Activated CD4-positive, alpha-beta memory T cell treated with anti-CD3 and anti-CD28 coated beads, Interleukin-2, amount 10 ng/mL, durations not matched to agents 7 days and 5 days (primary cell): Measurements from ENCODE around the gene MYO1D. TPM values are rescaled to one million over a fixed set of nuclear protein-coding genes. Genes with fewer than 3 reads are reported as not detected.
"Not testable (repeated sequence)": the region's sequence is repeated elsewhere in the genome, so short reads cannot be mapped to it uniquely, and the experiment has no call there.

Experiments
- CTCF ChIA-PET: fragments of 350-600 bp; sonication (Branson Sonifier 250); formaldehyde crosslinking; loops from one replicate; lab custom pipeline; 2021; ENCODE audit warnings: antibody characterized with exemption, inconsistent platforms; lab: Charles Lee
- POLR2A ChIA-PET: fragments of 350-600 bp; sonication (Branson Sonifier 250); formaldehyde crosslinking; loops from one replicate; lab custom pipeline; 2021; ENCODE audit warnings: antibody characterized with exemption; lab: Charles Lee
- DNase-seq: peaks from one replicate; pipeline ENCODE4 v3.0.0-alpha.2; 2020
- H3K27ac Mint-ChIP-seq: one replicate; pipeline ENCODE4 v1.8.0; 2021; ENCODE audit warnings: mild to moderate bottlenecking, mixed read lengths
- H3K27me3 Mint-ChIP-seq: one replicate; pipeline ENCODE4 v1.8.0; 2021; ENCODE audit warnings: mixed read lengths
- H3K36me3 Mint-ChIP-seq: one replicate; pipeline ENCODE4 v1.8.0; 2021; ENCODE audit warnings: low read depth, mixed read lengths
- H3K4me1 Mint-ChIP-seq: one replicate; pipeline ENCODE4 v1.8.0; 2021; ENCODE audit warnings: mixed read lengths
- H3K4me3 Mint-ChIP-seq: one replicate; pipeline ENCODE4 v1.8.0; 2021; ENCODE audit warnings: mild to moderate bottlenecking, mixed read lengths
- H3K9me3 Mint-ChIP-seq: one replicate; pipeline ENCODE4 v1.8.0; 2021; ENCODE audit warnings: mixed read lengths
- total RNA-seq, 2 experiments: library from RNA; stranded (reverse); gene quantifications; one replicate each; pipeline ENCODE4 v1.2.3, GENCODE V29; 2021

The MYO1D gene
- total RNA-seq, 2 experiments from 2014 or later: 8.3 to 11.1 TPM

GRCh38 chr17:32747856-32748255 lies 129.1 kb downstream of the MYO1D start:
- H3K4me1 Mint-ChIP-seq: no peaks in the 10 kb centered on the region
- ChIA-PET CTCF (no interaction called here), POLR2A (interaction anchor here (1.0 kb wide), 1 partner anchor 34 kb away, joined by 4 read pairs; no protein-coding TSS in a partner anchor)
- DNase-seq: no peak
- H3K4me3 Mint-ChIP-seq: no peak overlapping the region
- no peaks in the 10 kb centered on the region for H3K9me3 Mint-ChIP-seq
- H3K27me3 Mint-ChIP-seq: no peaks in the 10 kb centered on the region
- no peak overlapping the region for H3K27ac Mint-ChIP-seq
- no peaks in the 10 kb centered on the region for H3K36me3 Mint-ChIP-seq

- no peak for DNase-seq
- no peaks in the 10 kb centered on the region for H3K27me3 Mint-ChIP-seq
- H3K9me3 Mint-ChIP-seq: no peaks in the 10 kb centered on the region
- no peak overlapping the region for H3K27ac Mint-ChIP-seq
- H3K4me3 Mint-ChIP-seq: no peak overlapping the region
- no peaks in the 10 kb centered on the region for H3K4me1 Mint-ChIP-seq
- H3K36me3 Mint-ChIP-seq: no peaks in the 10 kb centered on the region
- ChIA-PET POLR2A (no interaction called here), CTCF (no interaction called here)
Observed at GRCh38 chr17:32746698-32747097, 130.2 kb downstream of the MYO1D start.

- Mint-ChIP-seq H3K4me1 (no peaks in the 10 kb centered on the region), H3K9me3 (no peaks in the 10 kb centered on the region), H3K27me3 (no peaks in the 10 kb centered on the region), H3K36me3 (no peaks in the 10 kb centered on the region), H3K4me3 (no peak overlapping the region), H3K27ac (no peak overlapping the region)
- no peak for DNase-seq
- ChIA-PET CTCF (no interaction called here), POLR2A (no interaction called here)
Observed at GRCh38 chr17:32746280-32746679, 130.6 kb downstream of the MYO1D start.

GRCh38 chr17:32742681-32743538 lies 134.0 kb downstream of the MYO1D start:
- H3K27me3 Mint-ChIP-seq: no peaks in the 10 kb centered on the region
- POLR2A ChIA-PET: no interaction called here
- H3K9me3 Mint-ChIP-seq: peaks cover 2% of the 10 kb centered on the region
- H3K27ac Mint-ChIP-seq: no peak overlapping the region
- H3K4me1 Mint-ChIP-seq: no peaks in the 10 kb centered on the region
- H3K4me3 Mint-ChIP-seq: no peak overlapping the region
- H3K36me3 Mint-ChIP-seq: no peaks in the 10 kb centered on the region
- CTCF ChIA-PET: no interaction called here
- DNase-seq: no peak

- H3K4me3 Mint-ChIP-seq: no peak overlapping the region
- ChIA-PET CTCF (no interaction called here), POLR2A (no interaction called here)
- no peak for DNase-seq
- H3K36me3 Mint-ChIP-seq: no peaks in the 10 kb centered on the region
- H3K4me1 Mint-ChIP-seq: no peaks in the 10 kb centered on the region
- no peak overlapping the region for H3K27ac Mint-ChIP-seq
- H3K27me3 Mint-ChIP-seq: no peaks in the 10 kb centered on the region
- peaks cover 2% of the 10 kb centered on the region for H3K9me3 Mint-ChIP-seq
Observed at GRCh38 chr17:32741381-32741780, 135.5 kb downstream of the MYO1D start.

GRCh38 chr17:32739722-32740121 lies 137.2 kb downstream of the MYO1D start:
- Mint-ChIP-seq H3K4me1 (no peaks in the 10 kb centered on the region), H3K9me3 (peaks cover 2% of the 10 kb centered on the region), H3K36me3 (no peaks in the 10 kb centered on the region), H3K27ac (no peak overlapping the region), H3K4me3 (no peak overlapping the region), H3K27me3 (no peaks in the 10 kb centered on the region)
- CTCF ChIA-PET: no interaction called here
- DNase-seq: no peak
- POLR2A ChIA-PET: no interaction called here

- H3K4me3 Mint-ChIP-seq, CTCF ChIA-PET, H3K27ac Mint-ChIP-seq, POLR2A ChIA-PET, DNase-seq, H3K36me3 Mint-ChIP-seq, H3K9me3 Mint-ChIP-seq, H3K4me1 Mint-ChIP-seq, H3K27me3 Mint-ChIP-seq: not testable (repeated sequence)
Observed at GRCh38 chr17:32739151-32739550, 137.8 kb downstream of the MYO1D start.

GRCh38 chr17:32733401-32733800 lies 143.5 kb downstream of the MYO1D start:
- POLR2A ChIA-PET: no interaction called here
- CTCF ChIA-PET: interaction anchor here (1.3 kb wide), 1 partner anchor 75 kb away, joined by 5 read pairs; no protein-coding TSS in a partner anchor
- Mint-ChIP-seq H3K36me3 (no peaks in the 10 kb centered on the region), H3K9me3 (peaks cover 5% of the 10 kb centered on the region), H3K27ac (no peak overlapping the region), H3K27me3 (no peaks in the 10 kb centered on the region), H3K4me1 (no peaks in the 10 kb centered on the region), H3K4me3 (no peak overlapping the region)
- DNase-seq: no peak

- no peak for DNase-seq
- CTCF ChIA-PET: interaction anchor here (1.3 kb wide), 1 partner anchor 74 kb away, joined by 5 read pairs; no protein-coding TSS in a partner anchor
Observed at GRCh38 chr17:32732900-32733299, 144.0 kb downstream of the MYO1D start.

GRCh38 chr17:32732296-32732642 lies 144.7 kb downstream of the MYO1D start:
- Mint-ChIP-seq H3K9me3 (peaks cover 5% of the 10 kb centered on the region), H3K27ac (no peak overlapping the region), H3K4me1 (no peaks in the 10 kb centered on the region), H3K27me3 (no peaks in the 10 kb centered on the region), H3K36me3 (no peaks in the 10 kb centered on the region), H3K4me3 (no peak overlapping the region)
- no peak for DNase-seq
- ChIA-PET POLR2A (no interaction called here), CTCF (interaction anchor here (0.6 to 1.3 kb wide), 2 partner anchors 73 to 421 kb away, joined by 4 to 5 read pairs; no protein-coding TSS in a partner anchor)

More at GRCh38 chr17:32732900-32733299, 144.0 kb downstream of the MYO1D start:
- no peak overlapping the region for H3K4me3 Mint-ChIP-seq
- H3K27ac Mint-ChIP-seq: no peak overlapping the region
- H3K36me3 Mint-ChIP-seq: no peaks in the 10 kb centered on the region
- no peaks in the 10 kb centered on the region for H3K27me3 Mint-ChIP-seq
- POLR2A ChIA-PET: no interaction called here
- H3K4me1 Mint-ChIP-seq: no peaks in the 10 kb centered on the region
- H3K9me3 Mint-ChIP-seq: peaks cover 5% of the 10 kb centered on the region

GRCh38 chr17:32731556-32732295 lies 145.2 kb downstream of the MYO1D start:
- H3K27me3 Mint-ChIP-seq: no peaks in the 10 kb centered on the region
- no peak overlapping the region for H3K4me3 Mint-ChIP-seq
- no peak overlapping the region for H3K27ac Mint-ChIP-seq
- no peak for DNase-seq
- H3K36me3 Mint-ChIP-seq: no peaks in the 10 kb centered on the region
- peaks cover 5% of the 10 kb centered on the region for H3K9me3 Mint-ChIP-seq
- no peaks in the 10 kb centered on the region for H3K4me1 Mint-ChIP-seq
- POLR2A ChIA-PET: no interaction called here
- CTCF ChIA-PET: interaction anchor here (0.6 kb wide), 1 partner anchor 421 kb away, joined by 4 read pairs; no protein-coding TSS in a partner anchor

- peaks cover 11% of the 10 kb centered on the region for H3K36me3 Mint-ChIP-seq
- POLR2A ChIA-PET: no interaction called here
- no peak for DNase-seq
Observed at GRCh38 chr17:32727681-32728080, 149.2 kb downstream of the MYO1D start.

GRCh38 chr17:32725697-32726096 lies 151.2 kb downstream of the MYO1D start:
- H3K27me3 Mint-ChIP-seq: no peaks in the 10 kb centered on the region
- H3K9me3 Mint-ChIP-seq: peaks cover 8% of the 10 kb centered on the region
- no peak overlapping the region for H3K4me3 Mint-ChIP-seq
- CTCF ChIA-PET: no interaction called here
- H3K4me1 Mint-ChIP-seq: no peaks in the 10 kb centered on the region
- POLR2A ChIA-PET: no interaction called here
- H3K36me3 Mint-ChIP-seq: peaks cover 11% of the 10 kb centered on the region
- no peak overlapping the region for H3K27ac Mint-ChIP-seq
- no peak for DNase-seq

More at GRCh38 chr17:32727681-32728080, 149.2 kb downstream of the MYO1D start:
- Mint-ChIP-seq H3K4me3 (no peak overlapping the region), H3K9me3 (peaks cover 13% of the 10 kb centered on the region), H3K27ac (no peak overlapping the region), H3K4me1 (no peaks in the 10 kb centered on the region), H3K27me3 (no peaks in the 10 kb centered on the region)
- CTCF ChIA-PET: no interaction called here
